GM13976 (cell line): ENCODE measurements around the gene FNTB.
"Not testable (repeated sequence)": the region's sequence is repeated elsewhere in the genome, so short reads cannot be mapped to it uniquely, and the experiment has no call there.

ENCODE experiments used
- DNase-seq: peaks from one replicate; pipeline ENCODE4 v3.0.0; 2012; ENCODE audit warnings: low spot score
- CTCF ChIP-seq: IDR thresholded peaks from 2 replicates; pipeline ENCODE4 v1.5.1; 2012; ENCODE audit warnings: borderline replicate concordance, mild to moderate bottlenecking; ENCODE audit not compliant: insufficient read depth; ENCODE audit errors: extremely low read depth, missing control alignments, control extremely low read depth
- in situ Hi-C: fragments of 300-500 bp; cut with MboI; formaldehyde crosslinking; loops from one replicate; pipeline ENCODE4 v1.12.0; 2022; ENCODE audit warnings: low sequenced_read_pairs, mixed read lengths, inconsistent platforms; ENCODE audit not compliant: unreplicated experiment

FNTB gene

GRCh38 chr14:65024957-65025356 lies 38.3 kb downstream of the FNTB start:
- in situ Hi-C loops = no loop called here
- TF ChIP-seq CTCF = no peak
- no peak for DNase-seq

DNA sequence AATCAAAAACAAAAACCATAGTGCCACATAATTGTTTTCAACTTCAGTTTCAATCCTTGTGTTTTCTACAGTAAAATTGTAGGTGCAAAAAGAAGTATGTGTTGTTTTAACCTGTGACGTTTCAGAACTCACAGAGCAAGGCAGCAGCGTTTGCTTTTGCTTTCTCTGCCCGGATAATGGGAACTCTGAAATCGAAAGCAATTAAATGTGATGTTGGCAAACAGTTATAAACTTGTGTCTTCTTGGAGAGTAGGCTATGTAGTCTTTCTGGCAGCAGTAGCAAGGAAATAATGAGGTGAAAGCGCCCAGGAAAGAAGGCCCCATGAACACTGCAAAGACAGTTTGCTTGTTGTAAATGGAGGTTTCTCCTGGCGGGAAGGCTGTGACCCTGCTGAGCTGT lies 39.1 kb downstream of the FNTB start:
- no peak for DNase-seq
- TF ChIP-seq CTCF = no peak
- in situ Hi-C loops = no loop called here

DNA sequence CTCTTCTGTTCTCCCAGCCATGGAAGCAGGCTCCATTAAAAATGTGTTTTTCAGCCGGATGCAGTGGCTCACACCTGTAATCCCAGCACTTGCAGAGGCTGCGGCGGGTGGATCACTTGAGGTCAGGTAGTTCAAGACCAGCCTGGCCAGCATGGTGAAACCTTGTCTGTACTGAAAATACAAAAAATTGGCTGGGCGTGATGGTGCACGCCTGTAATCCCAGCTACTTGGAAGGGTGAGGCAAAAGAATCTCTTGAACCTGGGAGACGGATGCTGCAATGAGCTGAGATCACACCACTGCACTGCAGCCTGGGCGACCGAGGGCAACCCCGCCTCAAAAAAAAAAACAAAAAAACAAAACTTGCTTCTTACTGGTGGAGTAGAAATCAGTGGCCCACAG lies 39.8 kb downstream of the FNTB start:
- TF ChIP-seq CTCF = no peak
- no peak for DNase-seq
- in situ Hi-C loops = no loop called here

- DNase-seq = no peak
- no peak for TF ChIP-seq CTCF
- in situ Hi-C loops = no loop called here
These were observed 40.6 kb downstream of the FNTB start for GRCh38 chr14:65027127-65027799.

DNA sequence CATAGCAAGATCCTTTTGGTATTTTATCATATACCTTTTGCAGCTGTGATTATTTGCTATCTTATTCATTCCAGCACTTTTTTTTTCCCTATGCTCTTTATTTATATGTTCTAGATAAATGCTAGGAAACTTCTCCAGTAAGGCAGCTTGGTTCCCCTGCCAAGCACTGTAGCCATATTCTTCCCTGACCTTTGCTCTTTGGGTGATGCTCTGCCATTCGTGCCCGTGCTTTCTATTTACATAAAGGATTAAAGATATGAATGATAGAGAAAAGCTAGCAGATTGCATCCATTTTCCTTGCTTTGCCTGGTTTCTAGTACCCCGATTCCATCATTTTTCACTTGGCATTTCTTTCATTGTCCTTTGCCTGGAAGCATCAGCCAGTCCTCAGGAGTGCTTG lies 42.2 kb downstream of the FNTB start:
- TF ChIP-seq CTCF = no peak
- no peak for DNase-seq
- in situ Hi-C loops = no loop called here

DNA sequence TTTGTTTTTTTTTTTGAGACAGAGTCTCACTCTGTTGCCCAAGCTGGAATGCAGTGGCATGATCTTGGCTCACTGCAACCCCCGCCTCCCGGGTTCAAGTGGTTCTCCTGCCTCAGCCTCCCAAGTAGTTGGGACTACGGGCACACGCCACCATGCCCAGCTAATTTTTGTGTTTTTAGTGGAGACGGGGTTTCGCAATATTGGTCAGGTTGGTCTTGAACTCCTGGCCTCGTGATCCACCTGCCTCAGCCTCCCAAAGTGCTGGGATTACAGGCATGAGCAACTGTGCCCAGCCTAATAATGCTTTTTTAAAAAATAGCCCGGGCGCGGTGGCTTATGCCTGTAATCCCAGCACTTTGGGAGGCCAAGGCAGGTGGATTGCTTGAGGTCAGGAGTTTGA lies 44.6 kb downstream of the FNTB start:
- DNase-seq, in situ Hi-C loops: not testable (repeated sequence)

- TF ChIP-seq CTCF = no peak
- in situ Hi-C loops = no loop called here
- no peak for DNase-seq
These were observed 45.6 kb downstream of the FNTB start for GRCh38 chr14:65032319-65032718.
